GM15510 (cell line): ENCODE measurements around the gene BAHD1.

Experiments
- POLR2A ChIP-seq: IDR thresholded peaks from 3 replicates; pipeline ENCODE4 v1.6.1; 2011; ENCODE audit warnings: borderline replicate concordance; ENCODE audit not compliant: insufficient read length; ENCODE audit errors: extremely low read depth

BAHD1 gene

DNA sequence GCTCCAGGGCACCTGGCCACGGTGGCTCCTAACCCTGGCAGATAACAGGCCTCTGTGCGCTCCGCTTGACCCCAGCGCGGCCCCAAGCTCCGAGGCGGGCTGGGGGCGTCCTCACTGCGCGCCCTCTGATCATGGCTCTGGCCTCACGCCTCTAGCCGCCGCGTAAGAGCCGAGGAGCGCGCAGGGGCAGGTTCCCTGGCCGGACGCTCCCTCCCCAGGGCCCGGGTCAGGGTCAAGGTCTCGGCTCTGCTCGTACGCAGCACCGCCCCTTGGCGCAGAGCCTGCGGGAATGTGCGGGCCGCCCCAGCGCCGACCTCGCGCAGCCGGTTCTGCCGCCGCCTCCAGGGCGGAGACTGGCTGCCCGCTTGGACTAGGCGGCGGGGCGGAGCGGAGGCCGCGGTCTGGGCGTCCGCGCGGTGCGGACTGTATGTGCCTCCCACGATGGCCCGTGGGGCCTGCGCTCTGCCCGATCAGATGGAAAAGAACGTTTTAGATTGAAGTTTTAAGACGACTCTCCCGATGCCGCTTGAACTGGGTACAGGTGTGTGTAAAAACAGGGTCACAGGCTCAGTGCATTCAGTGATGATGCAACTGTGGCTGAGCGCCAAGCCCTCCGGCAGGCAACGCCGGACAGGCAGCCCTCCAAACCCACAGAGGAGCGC, 70.8 kb downstream of the BAHD1 start:
- peak; percentile 29 for TF ChIP-seq POLR2A

DNA sequence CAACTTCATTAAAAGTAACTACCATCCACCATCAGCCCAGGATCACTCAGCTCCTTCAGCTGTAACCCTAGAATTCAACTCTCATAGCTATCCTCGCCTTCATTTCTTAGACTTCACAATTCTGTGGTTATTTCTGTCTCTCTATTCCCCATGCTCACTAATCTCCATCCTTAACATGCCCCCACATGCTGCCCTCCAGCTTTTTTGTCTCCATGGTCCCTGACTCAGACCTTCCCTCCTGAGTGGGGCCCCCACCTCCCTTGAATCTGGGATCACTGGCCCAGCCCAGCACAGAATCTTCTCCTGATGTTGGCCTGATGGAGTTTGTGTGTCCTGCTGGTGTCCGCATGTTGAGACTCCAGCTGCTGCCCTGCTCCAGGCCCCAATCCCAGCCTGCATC, 71.7 kb downstream of the BAHD1 start:
- TF ChIP-seq POLR2A: no peak

DNA sequence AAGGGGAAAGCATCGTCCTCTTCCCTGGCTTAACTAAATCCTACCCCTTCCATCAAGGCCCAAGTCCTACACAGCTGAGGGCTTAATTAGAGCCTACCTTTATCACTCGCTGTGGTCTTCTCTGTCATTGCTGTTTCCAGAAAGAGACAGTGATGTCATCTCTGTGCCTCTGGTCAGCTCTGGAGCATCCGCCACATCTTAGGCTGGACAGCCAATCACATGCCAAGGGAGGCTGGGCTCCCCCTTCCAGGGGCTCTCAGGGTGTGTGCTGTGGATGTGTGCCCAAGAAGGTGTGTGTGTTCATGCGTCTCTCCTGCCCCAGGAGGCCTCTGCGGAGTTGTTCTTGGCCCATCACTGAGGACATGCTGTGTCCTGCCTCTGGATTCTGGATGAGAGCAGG, 72.9 kb downstream of the BAHD1 start:
- no peak for TF ChIP-seq POLR2A

DNA sequence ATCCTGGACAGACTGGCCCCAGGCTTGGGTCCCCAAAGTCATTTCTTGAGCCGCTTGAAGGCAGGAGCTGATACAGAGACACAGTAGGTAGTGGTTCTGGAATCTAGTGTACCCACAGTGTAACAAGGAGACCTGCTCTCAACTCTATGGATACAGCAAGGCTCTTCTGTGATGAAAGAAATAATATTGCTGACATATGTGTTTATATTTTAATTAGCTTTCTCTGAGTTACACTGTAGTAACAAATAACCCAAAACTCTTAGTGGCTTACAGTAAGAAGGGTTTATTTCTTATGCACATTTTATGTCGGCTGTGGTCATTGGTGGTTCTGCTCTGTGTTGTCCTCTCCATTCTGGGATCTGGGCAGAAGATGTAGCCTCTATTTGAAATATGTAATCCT, 75.6 kb downstream of the BAHD1 start:
- no peak for TF ChIP-seq POLR2A
